ENCODE data around the gene RAB7A.

RAB7A gene

DNA sequence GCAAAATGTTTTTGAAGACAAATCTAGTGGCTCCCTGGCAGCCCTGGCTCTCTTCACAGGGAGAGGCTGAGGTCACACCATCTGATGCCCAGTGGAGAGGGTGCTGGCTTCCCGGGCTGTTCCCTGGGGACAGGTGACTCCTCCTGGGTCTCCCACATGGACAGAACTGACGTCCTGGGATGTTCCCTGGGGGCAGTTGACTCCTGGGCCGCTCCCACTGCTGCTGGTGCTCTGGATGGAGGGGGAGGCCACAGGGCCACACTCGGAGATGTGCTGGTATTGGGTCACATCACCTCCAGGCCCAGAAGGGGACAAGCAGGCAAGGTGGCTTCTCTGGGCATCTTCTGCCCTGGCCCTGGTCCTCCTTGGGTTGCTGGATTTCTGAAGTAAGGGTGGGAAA is 125.6 kb downstream of the RAB7A start:
- DNase-seq (ENCODE audit: low spot score), result no peak

GRCh38 chr3:128853826-128854225 is 127.8 kb downstream of the RAB7A start:
- no peak for DNase-seq (ENCODE audit: low spot score)

- no peak for DNase-seq (ENCODE audit: low spot score)
These were observed 128.5 kb downstream of the RAB7A start for GRCh38 chr3:128854475-128854874.

- no peak for DNase-seq (ENCODE audit: low spot score)
These were observed 129.6 kb downstream of the RAB7A start for GRCh38 chr3:128855569-128855968.

DNA sequence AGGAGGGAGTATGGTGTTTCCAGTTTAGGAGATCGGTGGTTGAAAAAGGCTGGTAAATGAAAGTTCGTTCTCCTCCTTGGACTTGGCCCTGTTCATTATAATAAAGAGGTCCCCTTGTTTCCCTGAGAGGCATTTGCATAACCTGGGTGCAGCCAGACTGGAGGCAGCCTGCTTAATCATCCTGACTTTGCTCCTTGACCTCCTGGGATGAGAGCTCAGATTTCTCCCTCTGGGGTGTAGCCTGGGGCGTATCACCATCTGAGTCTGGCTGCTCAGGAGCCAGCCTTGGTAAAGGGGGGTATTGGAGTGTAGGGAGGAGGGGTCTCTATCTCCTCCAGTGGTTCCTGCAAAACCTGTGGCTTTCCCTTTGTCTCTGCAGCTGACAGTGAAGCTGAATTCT is 132.2 kb downstream of the RAB7A start:
- no peak for DNase-seq (ENCODE audit: low spot score)

- no peak for DNase-seq (ENCODE audit: low spot score)
These were observed 133.6 kb downstream of the RAB7A start for GRCh38 chr3:128859630-128860029.

DNA sequence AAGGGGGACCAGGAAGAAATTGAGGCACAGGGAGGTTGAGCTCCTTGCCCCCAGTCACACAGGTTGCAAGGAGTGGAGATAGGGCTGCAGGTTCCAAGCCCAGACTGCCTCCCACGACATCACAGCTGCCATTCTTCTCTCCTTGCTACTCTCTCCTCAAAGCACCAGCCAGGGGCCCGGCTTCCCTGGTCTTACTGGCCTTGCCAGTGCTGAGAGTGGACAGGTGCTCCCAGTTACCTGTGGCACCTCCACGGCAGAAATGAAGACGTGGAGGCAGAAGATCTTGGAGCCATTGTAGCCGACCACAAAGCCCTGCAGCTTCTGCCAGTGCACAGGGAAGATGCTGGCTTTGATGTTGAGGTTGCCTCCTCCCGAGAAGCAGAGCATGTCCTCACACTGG is 135.5 kb downstream of the RAB7A start:
- no peak for DNase-seq (ENCODE audit: low spot score)

DNA sequence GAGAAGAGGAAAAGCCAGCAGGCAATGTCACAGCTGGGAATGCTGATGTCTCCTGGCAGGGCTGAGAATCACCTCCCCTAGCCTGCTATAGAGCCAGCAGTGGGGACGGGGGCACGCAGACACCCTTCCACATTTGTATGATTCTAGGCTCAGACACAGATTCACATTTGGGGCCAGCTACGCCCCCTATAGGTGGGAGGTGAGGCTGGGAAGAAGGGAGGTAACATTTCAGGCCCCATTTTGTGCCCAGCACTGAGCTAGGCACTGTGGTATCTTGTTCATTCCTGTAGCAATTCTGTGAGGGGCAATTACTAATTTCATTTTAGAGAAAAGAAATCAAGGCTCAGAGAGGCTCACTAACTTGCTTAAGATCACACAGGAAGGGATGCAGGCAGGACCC is 137.6 kb downstream of the RAB7A start:
- no peak for DNase-seq (ENCODE audit: low spot score)
